HG02884 (cell line): Measurements from ENCODE around the gene CEP19.

ENCODE experiments used
- ATAC-seq: cut with Tn5 transposase; IDR thresholded peaks from one replicate; pipeline ENCODE4 v1.9.1; 2021; ENCODE audit warnings: mild to moderate bottlenecking, moderate library complexity; ENCODE audit not compliant: unreplicated experiment

The CEP19 gene

DNA sequence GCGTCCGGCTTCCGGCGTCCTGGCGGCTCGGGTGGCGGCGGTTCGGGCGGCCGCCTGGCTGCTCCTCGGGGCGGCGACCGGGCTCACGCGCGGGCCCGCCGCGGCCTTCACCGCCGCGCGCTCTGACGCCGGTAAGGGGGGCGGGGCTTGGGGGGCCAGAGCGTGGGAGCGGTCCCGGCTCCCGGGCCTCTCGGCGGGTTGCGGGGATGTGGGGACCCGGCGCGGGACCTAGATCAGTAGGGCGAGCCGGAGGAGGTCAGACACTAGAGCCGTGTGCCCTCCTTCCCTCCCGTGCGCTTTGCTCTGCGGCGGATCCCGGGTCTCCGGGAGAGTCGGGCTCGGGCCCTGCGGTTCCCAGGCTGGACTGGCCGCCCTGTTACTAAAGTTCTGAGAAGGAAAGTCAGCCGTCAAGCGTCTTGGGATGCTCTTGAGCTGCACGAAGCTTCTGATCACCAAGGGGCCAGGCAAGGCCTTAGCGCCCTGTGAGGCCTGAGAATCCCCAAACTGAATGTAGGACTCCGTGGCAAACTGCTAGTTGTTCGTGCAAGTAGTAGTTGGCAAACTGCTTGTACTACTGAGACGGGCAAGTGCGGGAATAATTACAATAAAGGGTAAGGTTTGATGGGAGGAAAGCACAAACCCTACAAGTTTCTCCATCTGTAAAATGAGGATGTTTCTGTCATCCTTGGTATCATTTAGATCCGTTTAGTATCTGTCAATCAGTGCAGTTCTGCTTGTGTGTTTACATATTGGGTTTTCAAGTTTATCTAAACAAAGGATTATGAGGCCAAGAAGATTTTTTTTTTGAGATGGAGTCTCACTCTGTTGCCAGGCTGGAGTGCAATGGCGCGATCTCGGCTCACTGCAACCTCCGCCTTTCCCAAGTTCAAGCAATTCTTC lies 714 bp upstream of the CEP19 start:
- ATAC-seq: peak; percentile 49

DNA sequence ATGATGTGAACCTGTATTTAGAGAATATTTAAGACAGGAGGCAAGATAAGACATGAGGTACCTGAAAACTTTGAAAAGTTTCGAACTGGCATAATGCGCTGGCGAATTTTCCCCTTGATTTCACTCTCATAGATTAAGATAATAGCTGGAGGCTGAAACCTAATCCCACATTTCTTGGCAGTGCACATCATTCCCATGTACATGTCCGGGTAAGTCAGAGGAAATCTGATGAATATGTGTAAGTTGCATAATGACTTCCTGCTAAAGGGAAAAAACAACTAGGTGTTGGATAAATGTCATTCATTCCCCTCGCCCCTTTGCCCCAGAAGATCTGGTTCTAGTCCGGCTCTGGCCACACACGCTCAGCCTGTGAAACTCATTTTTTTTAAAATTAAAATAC lies 3.6 kb downstream of the CEP19 start:
- no peak for ATAC-seq

DNA sequence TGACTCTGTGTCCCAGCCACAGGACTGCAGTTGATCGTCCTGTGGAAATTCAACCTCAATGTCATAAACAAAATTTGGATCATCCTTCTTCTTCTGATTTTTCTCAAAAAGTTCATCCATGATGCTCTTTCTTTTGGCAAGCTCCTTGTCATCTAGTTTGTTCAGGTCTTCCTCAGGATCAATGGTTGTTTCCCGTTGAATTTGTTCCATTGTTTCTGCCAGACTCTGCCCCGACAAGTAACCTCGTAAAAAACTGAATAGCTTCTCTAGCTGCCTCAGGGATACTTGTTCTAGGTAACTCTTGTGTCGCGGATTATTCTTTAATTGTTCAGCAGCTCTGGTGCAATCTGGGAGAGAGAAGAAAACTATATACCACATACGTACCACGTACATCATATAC lies 4.5 kb downstream of the CEP19 start:
- ATAC-seq: no peak

DNA sequence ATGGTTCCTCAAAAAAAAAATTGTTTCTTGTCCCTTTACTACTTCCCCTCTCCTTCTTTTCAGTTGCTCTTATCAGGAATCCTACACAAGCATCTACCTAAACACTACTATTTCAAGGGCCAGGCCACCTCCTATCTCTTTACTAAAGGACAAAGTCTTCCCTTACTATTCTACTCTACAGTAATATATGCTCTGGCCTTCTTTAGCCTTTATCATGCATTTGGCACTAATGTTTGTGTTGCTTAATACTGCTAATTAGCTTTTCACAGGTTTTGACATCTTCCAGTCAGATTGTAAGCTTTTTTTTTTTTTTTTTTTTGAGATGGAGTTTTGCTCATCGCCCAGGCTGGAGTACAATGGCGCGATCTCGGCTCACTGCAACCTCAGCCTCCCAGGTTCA lies 5.3 kb downstream of the CEP19 start:
- no peak for ATAC-seq

DNA sequence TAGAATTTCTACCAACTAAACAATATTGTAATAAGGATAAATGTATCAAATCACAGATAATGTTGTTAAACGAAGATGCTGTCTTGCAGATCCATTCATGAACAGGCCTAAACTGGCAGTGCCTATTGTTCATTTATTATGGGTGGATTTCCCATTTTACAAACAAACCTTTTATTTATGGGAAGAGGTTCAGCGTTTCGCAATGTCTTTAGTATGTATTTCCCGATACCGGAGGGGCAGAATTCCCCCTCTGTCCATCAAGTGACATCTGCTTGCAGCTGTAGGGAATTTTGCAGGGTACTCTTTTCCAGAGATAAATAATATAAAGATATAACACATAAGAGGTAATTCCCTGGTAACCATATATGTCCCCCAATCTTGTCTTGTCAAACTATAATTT lies 5.7 kb downstream of the CEP19 start:
- ATAC-seq: no peak

DNA sequence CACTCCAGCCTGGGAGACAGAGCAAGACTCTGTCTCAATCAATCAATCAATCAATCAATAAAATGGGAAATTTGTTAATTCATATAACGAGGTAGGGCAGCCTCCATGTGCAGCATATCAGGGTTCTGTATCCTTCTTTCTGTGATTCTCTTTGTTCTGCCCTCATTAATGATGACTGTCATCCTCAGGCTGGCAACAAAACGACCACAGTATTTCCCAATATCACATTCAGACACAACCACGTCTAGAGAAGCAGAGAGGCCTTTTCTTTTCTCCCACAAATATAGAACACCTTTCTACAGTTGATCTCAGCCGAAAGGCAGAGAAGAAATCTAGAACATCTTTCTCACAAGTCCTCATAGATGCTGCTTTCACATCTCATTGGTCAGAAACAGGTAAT lies 11.2 kb downstream of the CEP19 start:
- no peak for ATAC-seq

DNA sequence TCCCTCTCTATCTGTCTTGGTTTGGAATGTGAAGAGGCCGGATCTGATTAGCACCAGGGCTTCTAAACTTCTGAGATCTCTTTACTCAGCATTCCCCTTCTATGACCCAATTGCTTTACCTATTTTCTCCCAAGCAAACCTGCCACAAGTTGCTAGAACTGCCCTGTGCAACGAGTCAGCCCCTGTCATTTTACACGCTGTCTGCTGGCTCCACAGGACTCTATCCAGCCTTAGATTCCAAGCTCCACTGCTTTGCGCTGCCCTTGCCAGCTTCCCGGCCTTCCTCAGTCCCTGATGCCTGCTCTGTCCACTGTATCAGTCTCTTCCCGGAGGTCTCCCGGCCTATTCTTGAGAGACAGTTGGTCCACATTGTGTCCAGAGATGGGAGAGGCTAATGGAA lies 12.3 kb downstream of the CEP19 start:
- no peak for ATAC-seq

DNA sequence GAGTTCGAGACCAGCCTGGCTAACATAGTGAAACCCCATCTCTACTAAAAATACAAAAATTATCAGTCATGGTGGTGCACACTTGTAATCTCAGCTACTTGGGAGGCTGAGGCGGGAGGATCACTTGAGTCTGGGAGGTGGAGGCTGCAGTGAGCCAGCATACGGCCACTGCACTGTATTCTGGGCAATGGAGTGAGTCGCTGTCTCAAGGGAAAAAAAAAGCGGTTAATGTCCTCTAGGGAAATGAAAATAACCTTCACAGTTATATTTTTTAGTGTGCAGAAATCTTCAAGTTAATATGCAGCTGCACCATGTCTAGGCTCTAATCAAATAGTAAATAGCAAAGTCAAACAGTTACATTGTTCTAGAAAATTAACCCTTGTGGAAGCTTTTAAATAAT lies 14.8 kb downstream of the CEP19 start:
- no peak for ATAC-seq

DNA sequence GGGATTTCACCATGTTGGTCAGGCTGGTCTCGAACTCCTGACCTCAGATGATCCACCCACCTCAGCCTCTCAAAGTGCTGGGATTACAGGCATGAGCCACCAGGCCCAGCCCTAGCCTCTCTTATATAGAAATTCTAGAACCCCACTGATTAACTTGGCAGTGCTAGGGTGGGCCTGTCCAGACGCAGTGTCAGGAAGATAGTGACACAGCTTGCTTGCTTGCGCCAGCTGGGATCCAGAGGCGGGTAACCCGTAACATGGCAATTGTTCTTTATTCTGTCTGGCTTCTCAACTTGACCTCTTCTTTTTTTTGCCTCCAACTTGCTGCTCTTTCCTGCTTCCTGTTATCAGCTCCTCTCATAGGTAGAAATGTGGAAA lies 16.2 kb downstream of the CEP19 start:
- no peak for ATAC-seq

DNA sequence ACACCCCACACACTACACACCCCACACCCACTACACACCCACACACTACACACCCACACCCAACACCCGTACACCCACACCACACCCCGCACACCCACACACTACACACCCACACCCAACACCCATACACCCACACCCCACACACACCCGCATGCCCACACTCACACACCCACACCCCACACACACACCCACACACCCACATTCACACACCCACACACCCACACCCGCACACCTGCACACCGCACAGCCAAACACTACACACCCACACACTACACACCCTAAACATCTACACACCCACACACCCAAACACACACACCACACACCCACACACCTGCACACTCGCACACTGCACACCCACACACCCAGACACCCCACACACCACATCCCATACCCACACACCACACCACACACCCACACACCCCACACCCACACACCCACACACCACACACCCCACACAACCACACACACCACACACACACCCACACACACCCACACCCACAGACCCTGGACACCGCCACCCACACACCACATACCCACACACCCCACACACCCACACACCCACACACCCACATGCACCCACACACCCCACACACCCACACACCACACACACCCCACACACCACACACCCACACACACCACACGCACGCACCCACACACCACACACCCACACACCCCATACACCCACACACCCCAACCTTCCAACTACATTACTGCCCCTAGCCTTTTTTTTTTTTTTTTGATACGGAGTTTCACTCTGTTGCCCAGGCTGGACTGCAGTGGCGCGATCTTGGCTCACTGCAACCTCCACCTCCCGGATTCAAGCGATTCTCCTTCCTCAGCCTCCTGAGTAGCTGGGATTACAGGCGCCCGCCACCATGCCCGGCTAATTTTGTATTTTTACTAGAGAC lies 16.9 kb downstream of the CEP19 start:
- no peak for ATAC-seq

DNA sequence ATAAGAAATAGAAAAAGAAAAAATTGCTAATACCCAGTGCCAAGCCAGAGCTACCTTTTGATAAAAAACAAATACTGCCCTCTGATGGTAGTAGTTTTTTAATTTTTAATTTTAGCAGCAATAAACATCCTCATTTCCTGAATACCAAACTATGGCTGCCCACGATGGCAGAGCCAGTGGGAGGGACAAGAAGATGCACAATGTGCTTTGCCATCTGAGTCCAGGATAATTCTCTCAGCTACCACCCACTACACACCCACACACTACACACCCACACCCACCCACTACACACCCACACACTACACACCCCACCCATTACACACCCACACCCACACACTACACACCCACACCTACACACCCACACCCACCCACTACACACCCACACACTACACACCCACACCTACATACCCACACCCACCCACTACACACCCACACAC lies 17.8 kb downstream of the CEP19 start:
- no peak for ATAC-seq

DNA sequence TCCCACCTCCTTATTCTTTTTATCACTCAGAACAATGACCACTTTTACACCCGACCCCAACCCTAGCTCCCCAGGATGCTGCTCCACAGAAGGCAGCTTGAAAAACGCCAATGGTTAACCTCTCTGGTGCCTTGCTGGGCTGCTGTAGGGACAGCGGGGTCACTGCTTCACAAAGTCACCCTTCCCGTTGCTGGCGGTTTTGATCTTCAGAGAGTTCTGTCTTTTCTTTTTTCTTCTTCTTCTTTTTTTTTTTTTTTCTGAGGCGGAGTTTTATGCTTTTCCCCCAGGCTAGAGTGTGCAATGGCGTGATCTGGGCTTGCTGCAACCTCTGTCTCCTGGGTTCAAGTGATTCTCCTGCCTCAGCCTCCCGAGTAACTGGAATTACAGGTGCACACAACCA lies 20.7 kb downstream of the CEP19 start:
- no peak for ATAC-seq

DNA sequence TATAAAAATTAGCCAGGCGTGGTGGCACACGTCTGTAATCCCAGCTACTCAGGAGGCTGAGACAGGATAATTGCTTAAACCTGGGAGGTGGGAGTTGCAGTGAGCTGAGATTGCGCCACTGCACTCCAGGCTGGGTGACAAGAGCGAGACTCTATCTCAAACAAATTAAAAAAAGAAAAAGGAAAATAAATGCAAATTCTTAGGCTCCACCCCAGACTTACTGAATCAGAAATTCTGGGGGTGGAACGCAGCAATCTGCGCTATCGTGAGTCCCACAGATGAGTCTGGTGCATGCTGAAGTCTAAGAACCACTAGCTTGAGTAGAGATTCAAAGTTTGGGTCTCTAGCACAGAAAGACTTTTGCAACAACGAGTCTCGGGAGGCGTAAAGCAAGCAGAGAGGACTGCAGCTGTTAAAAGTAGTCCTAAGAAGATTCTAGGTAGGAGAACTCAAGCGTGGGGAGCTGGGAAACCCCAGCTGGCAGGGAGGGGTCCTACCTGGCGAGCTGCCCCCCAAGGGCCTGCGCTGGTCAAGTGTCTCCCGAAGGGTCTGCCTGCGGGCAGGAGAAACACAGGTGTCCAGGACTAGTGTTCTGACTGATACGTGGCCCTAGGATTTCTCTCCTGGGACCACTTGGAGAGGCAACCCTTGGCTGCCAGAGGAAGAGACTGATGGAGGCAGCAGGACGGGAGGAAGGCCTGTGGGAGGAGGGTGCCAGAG lies 21.9 kb downstream of the CEP19 start:
- ATAC-seq: no peak

DNA sequence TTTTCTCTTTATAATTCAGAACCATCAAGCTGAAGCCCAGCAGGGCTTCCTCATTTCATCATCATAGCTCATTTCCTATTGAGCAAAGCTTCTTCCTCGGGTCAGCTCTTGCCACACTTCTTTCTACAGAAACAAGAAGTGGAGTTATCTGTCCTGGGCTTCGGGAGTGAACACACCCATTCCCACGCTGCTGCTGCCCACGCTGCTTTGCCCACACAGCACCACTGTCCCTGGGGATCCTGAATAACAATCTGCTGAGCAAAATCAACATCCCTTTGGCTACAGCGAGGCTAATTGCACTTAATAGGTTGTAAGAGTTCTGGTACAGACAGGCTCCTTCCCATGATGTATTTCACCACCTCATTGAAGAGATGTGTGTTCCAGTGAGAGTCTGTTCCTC lies 23.7 kb downstream of the CEP19 start:
- no peak for ATAC-seq

DNA sequence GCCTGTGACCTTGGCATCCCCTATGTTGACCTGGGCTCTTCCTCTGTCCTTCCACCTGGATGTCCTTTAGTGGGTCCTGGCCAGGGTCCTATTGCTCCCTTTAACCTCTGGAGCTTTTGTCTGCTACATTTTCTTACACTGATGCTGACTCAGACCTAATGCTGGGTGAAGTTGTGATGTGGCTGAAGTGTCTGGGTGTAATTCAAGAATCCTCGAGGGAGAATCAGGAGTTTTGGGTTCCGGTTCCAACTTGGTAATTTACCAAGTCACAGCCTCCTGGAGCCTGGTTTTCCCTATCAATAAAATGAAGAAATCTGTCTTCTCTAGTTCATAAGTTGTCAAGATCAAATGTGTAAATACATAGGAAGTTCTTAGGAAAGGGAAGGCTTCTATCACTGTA lies 25.6 kb downstream of the CEP19 start:
- no peak for ATAC-seq

DNA sequence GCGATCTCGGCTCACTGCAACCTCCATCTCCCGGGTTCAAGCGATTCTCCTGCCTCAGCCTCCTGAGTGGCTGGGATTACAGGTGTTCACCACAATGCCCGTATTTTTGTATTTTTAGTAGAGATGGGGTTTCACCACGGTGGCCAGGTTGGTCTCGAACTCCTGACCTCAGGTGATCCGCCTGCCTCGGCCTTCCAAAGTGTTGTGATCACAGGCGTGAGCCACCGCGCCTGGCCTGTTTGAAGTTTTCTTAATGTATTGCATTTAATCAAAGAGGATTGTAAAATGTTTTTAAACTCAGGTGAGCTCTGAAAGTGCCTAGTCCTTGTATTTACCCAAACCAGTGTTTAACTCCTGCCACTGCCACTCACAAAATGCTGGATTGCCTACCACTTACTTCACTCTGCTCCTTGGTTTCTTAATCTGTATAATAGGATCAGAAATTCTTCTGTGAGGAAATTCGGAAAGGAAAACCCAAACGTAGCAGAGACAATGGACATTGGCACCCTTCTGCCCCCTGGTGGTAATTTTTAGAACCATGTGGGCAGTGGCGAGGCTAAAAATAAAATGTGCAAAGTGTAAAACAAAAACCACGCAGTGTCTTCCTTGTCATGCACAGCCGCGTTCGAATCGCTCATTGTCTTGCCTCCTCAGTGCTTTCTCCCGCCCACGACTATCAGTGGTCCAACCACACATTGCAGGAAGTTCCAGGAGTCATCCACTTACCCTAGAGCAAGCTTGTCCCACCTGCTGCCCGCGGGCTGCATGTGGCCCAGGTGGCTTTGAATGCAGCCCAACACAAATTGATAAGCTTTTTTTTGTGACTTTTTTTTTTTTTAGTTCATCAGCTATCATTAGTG lies 27.3 kb downstream of the CEP19 start:
- ATAC-seq: peak; percentile 90

DNA sequence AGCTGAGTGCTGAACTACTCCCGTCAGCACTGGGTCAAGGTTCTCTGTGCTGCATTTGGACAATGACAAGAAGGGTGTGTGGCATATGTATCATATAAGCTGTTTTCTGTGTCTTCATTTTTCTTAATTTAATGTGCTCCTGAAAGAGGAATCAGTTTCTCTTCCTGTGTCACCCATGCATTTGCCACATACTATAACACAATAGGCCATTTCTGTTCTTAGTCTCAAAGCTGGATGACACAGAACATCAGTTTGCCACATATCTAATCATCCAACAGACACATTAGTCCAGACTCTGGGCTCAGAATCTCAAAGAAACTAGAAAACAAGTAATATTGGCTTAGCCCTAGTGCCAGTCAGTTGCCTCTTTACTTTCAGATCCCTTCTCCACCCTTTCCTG lies 34.1 kb downstream of the CEP19 start:
- no peak for ATAC-seq

DNA sequence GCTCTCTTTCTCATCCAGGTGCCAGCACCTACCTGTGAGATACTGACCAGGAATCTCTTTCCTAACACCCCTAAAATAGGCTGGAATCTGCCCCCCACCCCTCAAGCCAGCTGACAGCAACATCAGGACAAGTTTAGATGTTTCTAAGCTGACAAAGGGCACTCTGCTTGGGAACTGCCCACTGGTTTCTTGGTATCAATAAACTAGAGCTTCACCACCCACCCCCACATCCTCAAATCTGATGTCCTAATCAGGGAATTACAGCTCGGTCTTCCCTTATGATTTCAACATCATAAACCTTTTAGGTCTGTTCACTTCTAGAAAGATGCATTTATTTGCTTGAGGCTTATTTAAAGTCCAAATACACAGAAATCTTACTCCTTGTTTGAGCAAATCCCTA lies 34.7 kb downstream of the CEP19 start:
- ATAC-seq: no peak

DNA sequence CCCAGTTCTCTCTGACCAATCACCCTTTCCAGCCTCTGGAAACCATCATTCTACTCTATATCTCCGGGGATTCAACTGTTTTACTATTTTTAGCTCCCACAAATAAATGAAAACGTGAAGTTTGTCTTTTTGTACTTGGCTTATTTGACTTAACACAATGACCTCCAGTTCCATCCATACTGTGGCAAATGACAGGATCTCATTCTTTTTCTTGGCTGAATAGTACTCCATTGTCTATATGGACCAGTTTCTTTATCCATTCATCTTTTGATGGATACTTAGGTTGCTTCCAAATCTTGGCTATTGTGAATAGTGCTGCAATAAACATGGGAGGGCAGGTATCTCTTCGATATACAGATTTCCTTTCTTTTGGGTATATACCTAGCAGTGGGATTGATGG lies 38.4 kb downstream of the CEP19 start:
- no peak for ATAC-seq

DNA sequence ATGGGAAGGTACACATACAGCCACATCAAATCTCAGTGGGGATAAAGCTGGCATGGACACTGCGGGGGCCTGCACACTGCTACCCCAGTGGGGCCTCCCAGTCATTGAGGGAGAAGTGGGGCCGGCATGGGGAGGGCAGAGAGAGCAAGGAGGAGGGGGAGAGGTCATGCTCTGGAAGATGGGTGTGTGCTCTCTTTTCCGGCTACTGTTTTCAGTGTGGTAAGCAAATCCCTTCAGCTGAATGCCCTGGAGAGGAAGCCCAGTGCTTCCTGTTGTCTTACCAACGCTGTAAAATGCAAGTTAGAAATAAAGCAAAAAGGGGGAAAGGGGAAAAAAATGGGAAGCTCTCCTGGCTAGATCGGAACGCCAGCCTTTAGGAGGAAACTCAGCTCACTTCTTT lies 41.7 kb downstream of the CEP19 start:
- ATAC-seq: no peak
